Measurements from ENCODE around the gene SCUBE3.

DNA sequence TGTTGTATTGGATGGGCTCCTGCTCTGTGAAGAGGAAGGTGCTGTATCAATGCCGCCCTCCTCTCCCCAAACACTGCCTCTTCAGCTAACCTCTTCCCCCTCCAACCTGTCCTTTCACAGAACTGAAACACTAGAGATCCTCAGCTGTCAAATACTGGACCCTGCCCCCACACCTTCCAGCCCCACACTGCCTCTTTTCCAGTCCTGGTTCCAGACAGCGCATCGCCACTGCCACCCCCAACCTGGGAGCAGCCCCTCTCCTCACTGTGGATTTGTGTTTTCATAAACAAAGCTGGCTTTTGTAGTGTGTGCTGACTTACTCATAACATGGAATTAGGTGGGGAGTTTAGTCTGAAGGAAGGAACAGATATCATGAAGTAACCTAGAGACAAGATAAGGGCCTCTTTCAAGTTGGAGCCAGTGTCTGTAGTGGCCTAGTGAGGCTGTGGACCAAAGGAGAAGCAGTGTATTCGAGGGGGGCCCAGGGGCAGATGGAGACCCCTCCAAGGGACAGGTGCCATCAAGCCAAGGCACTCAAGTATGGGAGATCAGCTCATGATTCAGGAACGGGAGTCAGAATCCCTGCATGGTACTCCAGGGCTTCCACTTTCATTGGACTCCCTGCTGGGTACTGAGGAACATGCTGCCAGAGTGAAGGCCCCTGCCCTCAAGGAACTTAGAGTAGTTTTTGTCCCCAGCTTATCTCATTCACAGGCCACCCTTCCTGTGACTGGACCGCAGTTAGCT, 2.1 kb downstream of the SCUBE3 start:
- TF ChIP-seq, protein P1, sequence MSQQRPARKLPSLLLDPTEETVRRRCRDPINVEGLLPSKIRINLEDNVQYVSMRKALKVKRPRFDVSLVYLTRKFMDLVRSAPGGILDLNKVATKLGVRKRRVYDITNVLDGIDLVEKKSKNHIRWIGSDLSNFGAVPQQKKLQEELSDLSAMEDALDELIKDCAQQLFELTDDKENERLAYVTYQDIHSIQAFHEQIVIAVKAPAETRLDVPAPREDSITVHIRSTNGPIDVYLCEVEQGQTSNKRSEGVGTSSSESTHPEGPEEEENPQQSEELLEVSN (IDR thresholded peaks at IDR 0.05): no peak
- TF ChIP-seq MAFK (IDR thresholded peaks at IDR 0.05; ENCODE audit: low read depth, low read length) (no peak), CTCF (IDR thresholded peaks at IDR 0.05; ENCODE audit: control extremely low read depth in 1 of 3, insufficient read depth in 1 of 3, low read depth in 1 of 3, low read length in 3 of 3) (no peak), EZH2 (IDR thresholded peaks at IDR 0.05; ENCODE audit: low read depth, low read length, severe bottlenecking) (no peak), CHD2 (IDR thresholded peaks at IDR 0.05; ENCODE audit: low read length) (no peak), RFX5 (IDR thresholded peaks at IDR 0.05; ENCODE audit: borderline replicate concordance, low read depth, low read length) (no peak), POLR2A (IDR thresholded peaks at IDR 0.05; ENCODE audit: control extremely low read depth in 1 of 2, low read depth in 2 of 2, low read length in 2 of 2) (no peak), EGR1 (IDR thresholded peaks at IDR 0.05; ENCODE audit: borderline replicate concordance, low read depth, low read length) (no peak), HDAC2 (IDR thresholded peaks at IDR 0.05; ENCODE audit: borderline replicate concordance in 1 of 2, low read depth in 2 of 2, low read length in 2 of 2) (no peak), EP300 (IDR thresholded peaks at IDR 0.05; ENCODE audit: borderline replicate concordance in 1 of 2, low read depth in 2 of 2, low read length in 2 of 2) (no peak)

Measured in H1 (cell line).